ENCODE data around the gene CHST14. TPM values are rescaled to one million over a fixed set of nuclear protein-coding genes. Genes with fewer than 3 reads are reported as not detected.
A peak's percentile ranks its signal among the peaks of the same experiment; 100 is the strongest.

Gene CHST14
- total and polyA plus RNA-seq, 2 of the 8 experiments (the other 6 are each of a cell fraction or from before 2014, with no cell fraction given): 13.4 to 20.3 TPM

GRCh38 chr15:40446144-40446543 lies 24.6 kb upstream of the CHST14 start:
- peak overlapping the region; percentile 27 for H2BK5ac ChIP-seq (ENCODE audit: low read depth, low read length)
- H4K91ac ChIP-seq (replicated peaks; ENCODE audit: insufficient read length, low read length): no peak overlapping the region
- H3K18ac ChIP-seq (ENCODE audit: extremely low read depth, low read length): no peak overlapping the region; the same call in 1 of the 2 replicates
- peaks cover 45 to 48% of the 10 kb centered on the region in 2 experiments for H4K20me1 ChIP-seq (replicated peaks in 1 of 2; ENCODE audit: control insufficient read depth in 1 of 2, insufficient read depth in 2 of 2, low read length in 2 of 2)
- H4K5ac ChIP-seq (ENCODE audit: insufficient read length, low read depth, low read length): no peak overlapping the region
- no peak overlapping the region for H2BK20ac ChIP-seq (ENCODE audit: low read length)
- peak overlapping the region; percentile 36 to 61; a peak in 2 of 4 replicates for H3K4me2 ChIP-seq (ENCODE audit: insufficient read depth in 1 of 2, low read depth in 2 of 2, low read length in 2 of 2)
- no peak overlapping the region for H4K8ac ChIP-seq (ENCODE audit: extremely low read depth, insufficient read depth, low read length)
- H2BK12ac ChIP-seq (ENCODE audit: low read depth, low read length): no peak overlapping the region
- H3K23me2 ChIP-seq (ENCODE audit: low read depth, low read length): no peaks in the 10 kb centered on the region; the same call in 1 of the 2 replicates
- H3K36me3 ChIP-seq (ENCODE audit: control insufficient read depth in 2 of 4, insufficient read depth in 4 of 4, low read length in 3 of 4): peaks cover 0 to 3% (median 1%) of the 10 kb centered on the region in 4 experiments; a peak in 1 of 8 replicates
- no peaks in the 10 kb centered on the region for H3K27me3 ChIP-seq (replicated peaks in 1 of 4; ENCODE audit: control insufficient read depth in 3 of 4, extremely low read depth in 1 of 4, insufficient read depth in 3 of 4, low read length in 3 of 4)
- POLR2A ChIA-PET (ENCODE audit: partially characterized antibody): interaction anchor here (0.6 to 1.9 kb wide), 2 partner anchors 11 to 62 kb away, joined by 3 to 7 read pairs; no protein-coding TSS in a partner anchor
- H3K4me1 ChIP-seq (replicated peaks in 1 of 4; ENCODE audit: control insufficient read depth in 3 of 4, insufficient read depth in 4 of 4, low read length in 3 of 4): peaks cover 17 to 33% (median 22%) of the 10 kb centered on the region in 4 experiments; a peak in 6 of 7 replicates
- no peak overlapping the region for H3K4ac ChIP-seq (replicated peaks; ENCODE audit: insufficient read length, low read depth, low read length)
- no peak overlapping the region; a peak in 1 of 8 replicates for H3K4me3 ChIP-seq (ENCODE audit: extremely low read depth in 1 of 4, insufficient read depth in 2 of 4, low read depth in 3 of 4, low read length in 4 of 4)
- H3K9ac ChIP-seq (replicated peaks in 1 of 4; ENCODE audit: extremely low read depth in 1 of 4, low read depth in 3 of 4, low read length in 3 of 4): no peak overlapping the region
- H3K23ac ChIP-seq (ENCODE audit: insufficient read length): no peak overlapping the region
- peaks cover 20% of the 10 kb centered on the region for H3K79me1 ChIP-seq (ENCODE audit: low read depth, low read length)
- no peak overlapping the region for H3K14ac ChIP-seq (ENCODE audit: insufficient read length)
- H2BK15ac ChIP-seq (ENCODE audit: low read length): no peak overlapping the region; the same call in 1 of the 2 replicates
- WGBS, 2 experiments (ENCODE audit: extremely low coverage in 1 of 2, insufficient coverage in 1 of 2, insufficient read length in 1 of 2, insufficient replicate concordance in 2 of 2, low coverage in 1 of 2, low lambda C conversion rate in 2 of 2, missing lambda C conversion rate in 1 of 2): 70% methylated on average over 3 of the region's 3 CpGs; no CpG with 5 or more reads in 1 of the 2 experiments
- no peak for TF ChIP-seq BACH1 (IDR thresholded peaks at IDR 0.05; ENCODE audit: low read length)
- TF ChIP-seq SIN3A (conservative IDR thresholded peaks at IDR 0.05 in 1 of 2, IDR thresholded peaks at IDR 0.05 in 1 of 2; ENCODE audit: low read depth in 1 of 2, low read length in 2 of 2): no peak
- no peak overlapping the region for H2AFZ ChIP-seq (ENCODE audit: low read length)
- peaks cover 35 to 92% of the 10 kb centered on the region in 2 experiments for H3K79me2 ChIP-seq (ENCODE audit: control insufficient read depth in 1 of 2, insufficient read depth in 2 of 2, low read length in 2 of 2)
- no peaks in the 10 kb centered on the region for H3K9me3 ChIP-seq (ENCODE audit: insufficient read depth in 2 of 2, low read depth in 1 of 2, low read length in 1 of 2)
- CTCF ChIA-PET (ENCODE audit: partially characterized antibody): interaction anchor here (1.0 to 1.3 kb wide), 4 partner anchors 8 to 61 kb away, joined by 3 to 5 read pairs (median 4); no protein-coding TSS in a partner anchor
- H2BK120ac ChIP-seq (replicated peaks; ENCODE audit: low read depth, low read length): no peak overlapping the region
- FAIRE-seq (no peak), DNase-seq (ENCODE audit: low read depth in 1 of 2, low spot score in 2 of 2) (no peak)
- no peak overlapping the region for H3K56ac ChIP-seq (replicated peaks; ENCODE audit: insufficient read length, low read depth, low read length)
- H2AK5ac ChIP-seq (ENCODE audit: low read depth, low read length): no peak overlapping the region
- H3K27ac ChIP-seq (ENCODE audit: low read depth, low read length): no peak overlapping the region
